Effector memory CD4-positive, alpha-beta T cell (primary cell): ENCODE measurements around the gene P2RY8.
"Not testable (repeated sequence)": the region's sequence is repeated elsewhere in the genome, so short reads cannot be mapped to it uniquely, and the experiment has no call there.

Experiments used
- DNase-seq, 3 donors: peaks; one replicate each; pipeline ENCODE4 v3.0.0-alpha.2; 2020
- H3K27ac ChIP-seq: 2 replicates; pipeline ENCODE4 v1.7.0; 2013; ENCODE audit warnings: mild to moderate bottlenecking, low read length, moderate library complexity; ENCODE audit not compliant: insufficient read depth, poor library complexity, severe bottlenecking
- H3K27me3 ChIP-seq: replicated peaks from 2 replicates; pipeline ENCODE4 v1.7.0; 2013; ENCODE audit warnings: mild to moderate bottlenecking, low read length; ENCODE audit not compliant: insufficient read depth, control insufficient read depth, poor library complexity, severe bottlenecking
- H3K36me3 ChIP-seq: 2 replicates; pipeline ENCODE4 v1.7.0; 2013; ENCODE audit warnings: mild to moderate bottlenecking, low read length, moderate library complexity; ENCODE audit not compliant: control insufficient read depth, insufficient read depth
- H3K4me1 ChIP-seq: 2 replicates; pipeline ENCODE4 v1.7.0; 2013; ENCODE audit warnings: low read length, mild to moderate bottlenecking; ENCODE audit not compliant: control insufficient read depth, insufficient read depth, poor library complexity, severe bottlenecking
- H3K4me3 ChIP-seq: 2 replicates; pipeline ENCODE4 v1.7.0; 2013; ENCODE audit warnings: low read length, low read depth, mild to moderate bottlenecking; ENCODE audit not compliant: insufficient read depth, poor library complexity, severe bottlenecking
- H3K9me3 ChIP-seq: 2 replicates; pipeline ENCODE4 v1.7.0; 2013; ENCODE audit warnings: mild to moderate bottlenecking, low read length, moderate library complexity; ENCODE audit not compliant: control insufficient read depth

The P2RY8 gene

DNA sequence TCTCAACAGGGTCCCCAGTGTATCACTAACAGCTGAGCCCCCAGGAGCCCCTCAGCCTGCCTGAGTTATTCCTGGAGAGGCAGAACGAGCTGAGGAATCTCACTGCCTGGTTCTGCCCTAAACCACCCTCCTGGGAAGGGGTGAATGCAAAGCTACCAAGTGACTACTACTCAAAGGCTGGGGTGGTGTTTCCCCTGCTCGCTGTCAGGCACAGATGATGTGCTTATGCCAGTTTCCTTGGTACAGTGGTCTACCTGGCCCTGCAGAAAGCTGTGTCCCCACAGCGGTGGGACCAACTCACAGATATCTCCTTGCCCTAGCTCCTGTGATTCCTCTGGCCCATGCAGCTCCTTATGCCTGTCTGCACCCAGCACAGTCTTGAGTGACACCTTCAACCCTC lies 48.8 kb downstream of the P2RY8 start:
- Histone ChIP-seq H3K36me3 (peaks cover 48% of the 10 kb centered on the region), H3K27ac (no peak overlapping the region), H3K27me3 (no peaks in the 10 kb centered on the region), H3K4me3 (no peak overlapping the region), H3K9me3 (peaks cover 6% of the 10 kb centered on the region), H3K4me1 (peaks cover 3% of the 10 kb centered on the region)
- no peak for DNase-seq

GRCh38 chrX:1487401-1487800 lies 49.6 kb downstream of the P2RY8 start:
- H3K4me1 ChIP-seq = peaks cover 3% of the 10 kb centered on the region
- H3K4me3 ChIP-seq = no peak overlapping the region
- DNase-seq = no peak
- H3K36me3 ChIP-seq = peaks cover 48% of the 10 kb centered on the region
- no peaks in the 10 kb centered on the region for H3K27me3 ChIP-seq
- H3K27ac ChIP-seq = no peak overlapping the region
- H3K9me3 ChIP-seq = peaks cover 6% of the 10 kb centered on the region

GRCh38 chrX:1486749-1487361 lies 50.1 kb downstream of the P2RY8 start:
- no peak for DNase-seq

DNA sequence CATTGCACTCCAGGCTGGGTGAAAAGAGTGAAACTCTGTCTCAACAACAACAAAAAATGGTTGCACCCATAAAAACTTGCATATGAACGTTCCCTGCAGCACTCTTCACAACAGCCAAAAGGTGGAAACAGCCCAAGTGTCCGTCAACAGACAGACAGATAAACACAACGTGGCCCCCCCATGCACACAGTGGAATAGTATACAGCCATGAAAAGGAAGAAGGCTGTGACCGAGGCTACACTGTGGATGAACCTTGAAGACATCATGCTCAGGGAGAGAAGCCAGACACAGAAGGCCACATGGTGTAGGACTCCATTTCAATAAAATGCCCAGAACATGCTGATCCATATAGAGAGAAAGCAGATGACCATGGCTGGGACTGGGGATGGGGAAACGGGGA lies 50.8 kb downstream of the P2RY8 start:
- peaks cover 36% of the 10 kb centered on the region for H3K36me3 ChIP-seq
- peaks cover 15% of the 10 kb centered on the region for H3K4me1 ChIP-seq
- no peak for DNase-seq
- no peak overlapping the region for H3K27ac ChIP-seq
- H3K27me3 ChIP-seq = no peaks in the 10 kb centered on the region
- H3K4me3 ChIP-seq = no peak overlapping the region
- no peaks in the 10 kb centered on the region for H3K9me3 ChIP-seq

More at GRCh38 chrX:1486749-1487361, 50.1 kb downstream of the P2RY8 start:
- H3K9me3 ChIP-seq = peaks cover 5% of the 10 kb centered on the region
- H3K4me1 ChIP-seq = peaks cover 8% of the 10 kb centered on the region
- H3K4me3 ChIP-seq = no peak overlapping the region
- H3K27ac ChIP-seq = no peak overlapping the region
- H3K36me3 ChIP-seq = peaks cover 42% of the 10 kb centered on the region
- H3K27me3 ChIP-seq = no peaks in the 10 kb centered on the region

GRCh38 chrX:1485033-1485432 lies 52.0 kb downstream of the P2RY8 start:
- H3K9me3 ChIP-seq = no peaks in the 10 kb centered on the region
- H3K4me3 ChIP-seq = no peak overlapping the region
- peaks cover 37% of the 10 kb centered on the region for H3K36me3 ChIP-seq
- no peaks in the 10 kb centered on the region for H3K27me3 ChIP-seq
- no peak overlapping the region for H3K27ac ChIP-seq
- no peak for DNase-seq
- H3K4me1 ChIP-seq = peaks cover 23% of the 10 kb centered on the region

GRCh38 chrX:1484638-1485019 lies 52.4 kb downstream of the P2RY8 start:
- H3K9me3 ChIP-seq = peaks cover 2% of the 10 kb centered on the region
- DNase-seq = no peak
- no peaks in the 10 kb centered on the region for H3K27me3 ChIP-seq
- no peak overlapping the region for H3K4me3 ChIP-seq
- no peak overlapping the region for H3K27ac ChIP-seq
- H3K4me1 ChIP-seq = peaks cover 23% of the 10 kb centered on the region
- H3K36me3 ChIP-seq = peaks cover 41% of the 10 kb centered on the region

- peaks cover 23% of the 10 kb centered on the region for H3K4me1 ChIP-seq
- H3K36me3 ChIP-seq = peaks cover 45% of the 10 kb centered on the region
- no peak for DNase-seq
- peak overlapping the region; percentile 33 for H3K27ac ChIP-seq
- H3K27me3 ChIP-seq = no peaks in the 10 kb centered on the region
- H3K4me3 ChIP-seq = no peak overlapping the region
- H3K9me3 ChIP-seq = peaks cover 5% of the 10 kb centered on the region
Observed at GRCh38 chrX:1483843-1484637, 52.9 kb downstream of the P2RY8 start.

GRCh38 chrX:1482530-1482928 lies 54.5 kb downstream of the P2RY8 start:
- peaks cover 44% of the 10 kb centered on the region for H3K36me3 ChIP-seq
- not testable (repeated sequence) for H3K9me3 ChIP-seq, H3K4me3 ChIP-seq, DNase-seq, H3K27me3 ChIP-seq
- H3K4me1 ChIP-seq = peaks cover 30% of the 10 kb centered on the region
- peak overlapping the region; percentile 75 for H3K27ac ChIP-seq

DNA sequence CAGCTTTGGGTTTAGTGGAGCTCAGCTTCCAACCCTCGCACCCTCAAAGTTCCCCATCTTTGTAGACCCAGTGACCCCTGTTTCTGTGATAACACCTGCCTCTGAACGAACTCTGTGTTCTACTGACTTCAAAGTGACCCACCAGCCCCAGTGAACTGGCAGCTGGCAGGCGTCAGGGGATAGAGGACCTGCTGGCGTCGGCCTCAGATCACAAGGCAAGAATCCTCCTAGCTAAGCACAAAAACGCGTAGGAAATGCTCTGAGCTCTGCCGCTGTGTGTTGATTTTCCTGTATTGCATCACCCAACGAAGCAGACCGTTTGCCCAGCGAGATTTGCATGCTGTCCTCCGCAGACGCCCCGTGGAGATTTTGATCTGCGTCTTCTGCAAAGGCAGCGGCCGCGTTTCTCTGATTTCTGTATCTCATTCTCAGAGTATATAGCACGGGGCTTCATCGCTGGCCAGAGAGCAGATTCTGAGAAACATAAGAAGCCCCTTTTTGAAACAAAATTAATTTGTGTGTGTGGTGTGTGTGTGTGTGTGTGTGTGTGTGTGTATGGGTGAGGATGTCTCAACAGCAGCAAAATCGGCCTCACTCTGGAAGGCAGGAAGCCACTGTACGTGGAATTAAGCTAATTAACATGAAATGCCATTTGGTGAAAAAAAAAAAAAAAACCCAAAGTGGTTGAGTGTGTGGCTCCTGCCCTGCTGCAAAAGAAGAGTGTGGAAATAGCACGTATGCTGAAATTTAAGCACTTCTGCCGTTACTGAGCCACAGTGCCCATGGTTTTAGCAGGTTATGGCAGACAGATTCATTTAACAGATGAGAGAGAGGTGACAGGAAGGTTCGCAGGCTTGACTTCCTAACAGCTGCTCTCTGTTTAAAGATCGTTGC lies 55.1 kb downstream of the P2RY8 start:
- H3K27ac ChIP-seq = peak overlapping the region; percentile 75
- H3K4me1 ChIP-seq = peaks cover 31% of the 10 kb centered on the region
- peaks cover 5% of the 10 kb centered on the region for H3K9me3 ChIP-seq
- H3K27me3 ChIP-seq = no peaks in the 10 kb centered on the region
- DNase-seq = peak; percentile 49 to 68 (median 59)
- H3K4me3 ChIP-seq = peak overlapping the region; percentile 22
- peaks cover 38% of the 10 kb centered on the region for H3K36me3 ChIP-seq
